Retinal pigment epithelial cell (primary cell): ENCODE measurements around the gene TGFBRAP1.
"Not testable (repeated sequence)": the region's sequence is repeated elsewhere in the genome, so short reads cannot be mapped to it uniquely, and the experiment has no call there.

Experiments used
- DNase-seq: peaks from one replicate; pipeline ENCODE4 v3.0.0-alpha.2; 2010; ENCODE audit warnings: low read depth
- H3K4me3 ChIP-seq: 2 replicates; pipeline ENCODE4 v1.5.1; 2011; ENCODE audit warnings: mild to moderate bottlenecking, low read length, control low read depth, moderate library complexity
- CTCF ChIP-seq: conservative IDR thresholded peaks from 2 replicates; pipeline ENCODE4 v1.5.1; 2011; ENCODE audit warnings: low read depth, low read length, control low read depth, inconsistent platforms

TGFBRAP1 gene

GRCh38 chr2:105334211-105334610 is 4.7 kb upstream of the TGFBRAP1 start:
- no peak for TF ChIP-seq CTCF
- H3K4me3 ChIP-seq: no peak overlapping the region
- no peak for DNase-seq

GRCh38 chr2:105330681-105331375 is 1.3 kb upstream of the TGFBRAP1 start:
- H3K4me3 ChIP-seq: no peak overlapping the region
- no peak for TF ChIP-seq CTCF
- DNase-seq: no peak

GRCh38 chr2:105329197-105329554 is 359 bp downstream of the TGFBRAP1 start:
- H3K4me3 ChIP-seq: peak overlapping the region; percentile 74
- no peak for DNase-seq
- TF ChIP-seq CTCF: no peak

GRCh38 chr2:105328281-105329196 is 996 bp downstream of the TGFBRAP1 start:
- no peak for TF ChIP-seq CTCF
- peak overlapping the region; percentile 74 for H3K4me3 ChIP-seq
- no peak for DNase-seq

- H3K4me3 ChIP-seq: no peak overlapping the region
- no peak for DNase-seq
Observed at GRCh38 chr2:105327690-105328089, 1.8 kb downstream of the TGFBRAP1 start.

GRCh38 chr2:105327271-105327670 is 2.3 kb downstream of the TGFBRAP1 start:
- DNase-seq, H3K4me3 ChIP-seq: not testable (repeated sequence)

More at GRCh38 chr2:105327690-105328089, 1.8 kb downstream of the TGFBRAP1 start:
- TF ChIP-seq CTCF: no peak

- no peak for DNase-seq
- H3K4me3 ChIP-seq: no peak overlapping the region
- TF ChIP-seq CTCF: no peak
Observed at GRCh38 chr2:105325389-105325963, 4.1 kb downstream of the TGFBRAP1 start.
